LoVo (cell line): ENCODE data around the gene MINDY1.

Source experiments
- DNase-seq: peaks from one replicate; pipeline ENCODE4 v3.0.0-alpha.2; 2016; ENCODE audit warnings: low spot score

Gene MINDY1, protein sequence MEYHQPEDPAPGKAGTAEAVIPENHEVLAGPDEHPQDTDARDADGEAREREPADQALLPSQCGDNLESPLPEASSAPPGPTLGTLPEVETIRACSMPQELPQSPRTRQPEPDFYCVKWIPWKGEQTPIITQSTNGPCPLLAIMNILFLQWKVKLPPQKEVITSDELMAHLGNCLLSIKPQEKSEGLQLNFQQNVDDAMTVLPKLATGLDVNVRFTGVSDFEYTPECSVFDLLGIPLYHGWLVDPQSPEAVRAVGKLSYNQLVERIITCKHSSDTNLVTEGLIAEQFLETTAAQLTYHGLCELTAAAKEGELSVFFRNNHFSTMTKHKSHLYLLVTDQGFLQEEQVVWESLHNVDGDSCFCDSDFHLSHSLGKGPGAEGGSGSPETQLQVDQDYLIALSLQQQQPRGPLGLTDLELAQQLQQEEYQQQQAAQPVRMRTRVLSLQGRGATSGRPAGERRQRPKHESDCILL

GRCh38 chr1:151006327-151007052, at the start of gene MINDY1:
TSS of gene MINDY1 (minus strand) at chr1:151006902. CDS start at chr1:151002617, 4,285 bp downstream.
- peak; percentile 78 for DNase-seq

DNA sequence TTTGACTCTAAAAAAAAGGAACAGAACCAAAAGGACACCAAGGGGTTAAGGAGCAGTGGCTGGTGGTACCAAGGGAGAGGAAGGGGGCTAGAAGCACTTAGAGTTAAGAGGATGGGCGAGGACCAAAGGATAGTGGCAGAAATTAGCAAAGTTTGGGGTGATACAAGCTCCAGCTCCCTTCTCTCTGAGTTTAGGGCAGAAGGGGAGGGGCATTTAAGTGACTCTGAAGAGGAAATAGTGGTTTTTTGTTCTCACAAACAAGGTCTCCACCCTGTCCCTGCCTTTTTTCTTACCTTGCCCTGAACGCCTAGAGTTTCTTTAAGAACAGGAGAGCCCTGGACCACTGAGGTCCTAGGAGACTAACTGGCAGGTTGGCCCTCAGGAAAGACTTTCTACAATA, 49.4 kb upstream of the MINDY1 start:
- DNase-seq: no peak

GRCh38 chr1:151055581-151055980, 48.9 kb upstream of the MINDY1 start:
- no peak for DNase-seq

- DNase-seq: no peak
These were observed 48.4 kb upstream of the MINDY1 start for GRCh38 chr1:151054971-151055547.

- no peak for DNase-seq
These were observed 44.8 kb upstream of the MINDY1 start for GRCh38 chr1:151051356-151052009.

- no peak for DNase-seq
These were observed 43.5 kb upstream of the MINDY1 start for GRCh38 chr1:151050051-151050688.

DNA sequence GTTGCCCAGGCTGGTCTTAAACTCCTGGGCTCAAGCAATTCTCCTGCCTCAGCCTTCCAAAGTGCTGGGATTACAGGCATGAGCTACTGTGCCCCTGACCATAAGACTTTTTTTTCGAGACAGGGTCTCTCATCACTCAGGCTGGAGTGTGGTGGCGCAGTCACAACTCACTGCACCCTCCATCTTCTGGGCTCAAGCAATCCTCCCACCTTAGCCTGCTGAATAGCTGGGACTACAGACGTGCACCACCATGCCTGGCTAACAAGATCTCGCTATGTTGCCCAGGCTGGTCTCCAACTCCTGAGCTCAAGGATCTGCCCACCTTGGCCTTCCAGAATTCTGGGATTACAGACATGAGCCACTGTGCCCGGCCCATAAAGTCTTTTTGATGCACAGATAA, 42.8 kb upstream of the MINDY1 start:
- DNase-seq: no peak

DNA sequence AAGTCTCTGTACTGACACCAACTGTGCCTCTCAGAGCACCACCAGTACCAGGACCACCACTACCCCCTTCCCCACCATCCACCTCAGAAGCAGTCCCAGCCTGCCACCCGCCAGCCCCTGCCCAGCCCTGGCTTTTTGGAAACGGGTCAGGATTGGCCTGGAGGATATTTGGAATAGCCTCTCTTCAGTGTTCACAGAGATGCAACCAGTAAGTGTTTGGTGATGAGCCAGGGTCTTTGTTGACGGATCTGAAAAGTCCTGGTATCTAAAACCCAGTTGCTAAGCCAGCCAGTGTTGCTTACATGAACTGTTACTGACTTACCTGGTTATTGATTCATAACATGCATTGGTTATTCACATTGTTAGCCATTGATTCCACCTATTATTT, 41.9 kb upstream of the MINDY1 start:
- no peak for DNase-seq

GRCh38 chr1:151047925-151048644, 41.4 kb upstream of the MINDY1 start:
- DNase-seq: peak; percentile 57

DNA sequence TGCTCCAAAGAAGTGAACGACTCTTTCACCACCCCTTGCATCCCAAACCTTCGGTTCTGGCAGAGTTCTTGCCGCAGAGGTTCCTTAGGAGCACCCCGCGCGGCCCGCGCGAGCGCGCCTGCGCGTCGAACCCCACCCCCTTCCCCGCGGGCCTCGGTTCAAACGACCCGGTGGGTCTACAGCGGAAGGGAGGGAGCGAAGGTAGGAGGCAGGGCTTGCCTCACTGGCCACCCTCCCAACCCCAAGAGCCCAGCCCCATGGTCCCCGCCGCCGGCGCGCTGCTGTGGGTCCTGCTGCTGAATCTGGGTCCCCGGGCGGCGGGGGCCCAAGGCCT, 40.9 kb upstream of the MINDY1 start, which contains the start of gene C1orf56:
C1orf56 (plus strand) TSS at position 161 of the 334 bp plus-strand sequence; CDS start at position 258, 97 bp downstream.
- DNase-seq: peak; percentile 78

- DNase-seq: no peak
These were observed 36.5 kb upstream of the MINDY1 start for GRCh38 chr1:151043163-151043562.

- DNase-seq: no peak
These were observed 32.8 kb upstream of the MINDY1 start for GRCh38 chr1:151039521-151039920.

- no peak for DNase-seq
These were observed 30.3 kb upstream of the MINDY1 start for GRCh38 chr1:151037032-151037431.

DNA sequence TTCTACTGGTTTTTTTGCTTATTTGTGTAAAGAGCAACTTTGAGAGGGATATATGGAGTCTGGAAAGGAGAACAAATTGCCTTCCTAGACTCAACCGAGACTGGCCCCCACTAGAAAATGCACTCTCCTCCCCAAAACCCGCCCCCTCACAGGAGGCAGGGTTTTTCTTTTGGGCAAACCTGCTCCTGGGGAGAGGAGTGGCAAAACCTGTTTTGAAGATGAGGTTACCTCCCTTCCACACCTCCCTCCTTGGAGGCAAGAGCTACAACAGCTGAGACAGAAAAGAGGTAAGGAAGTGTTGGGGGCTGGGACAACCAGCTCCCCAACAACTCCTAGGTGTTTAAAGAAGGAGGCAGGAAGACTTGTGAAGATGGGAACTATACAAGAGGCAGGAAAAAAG, 29.7 kb upstream of the MINDY1 start, which contains the start of gene BNIPL:
BNIPL (plus strand) TSS at position 231 of the 400 bp plus-strand sequence; CDS start at position 371, 140 bp downstream.
- no peak for DNase-seq

GRCh38 chr1:151035167-151035566, 28.5 kb upstream of the MINDY1 start:
- DNase-seq: no peak

DNA sequence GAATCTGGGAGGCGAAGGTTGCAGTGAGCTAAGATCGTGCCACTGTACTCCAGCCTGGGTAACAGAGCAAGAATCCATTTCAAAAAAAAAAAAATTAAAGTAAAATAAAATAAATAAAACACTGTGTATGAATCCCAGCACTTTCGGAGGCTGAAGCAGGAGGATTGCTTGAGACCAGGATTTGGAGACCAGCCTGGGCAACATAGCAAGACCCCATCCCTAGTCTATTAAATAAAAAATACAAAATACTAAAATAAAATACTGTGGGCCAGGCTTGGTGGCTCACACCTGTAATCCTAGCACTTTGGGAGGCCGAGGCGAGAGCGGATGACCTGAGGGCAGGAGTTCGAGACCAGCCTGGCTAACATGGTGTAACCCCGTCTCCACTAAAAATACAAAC, 25.5 kb upstream of the MINDY1 start:
- no peak for DNase-seq

- DNase-seq: no peak
These were observed 19.8 kb upstream of the MINDY1 start for GRCh38 chr1:151026460-151026859.

DNA sequence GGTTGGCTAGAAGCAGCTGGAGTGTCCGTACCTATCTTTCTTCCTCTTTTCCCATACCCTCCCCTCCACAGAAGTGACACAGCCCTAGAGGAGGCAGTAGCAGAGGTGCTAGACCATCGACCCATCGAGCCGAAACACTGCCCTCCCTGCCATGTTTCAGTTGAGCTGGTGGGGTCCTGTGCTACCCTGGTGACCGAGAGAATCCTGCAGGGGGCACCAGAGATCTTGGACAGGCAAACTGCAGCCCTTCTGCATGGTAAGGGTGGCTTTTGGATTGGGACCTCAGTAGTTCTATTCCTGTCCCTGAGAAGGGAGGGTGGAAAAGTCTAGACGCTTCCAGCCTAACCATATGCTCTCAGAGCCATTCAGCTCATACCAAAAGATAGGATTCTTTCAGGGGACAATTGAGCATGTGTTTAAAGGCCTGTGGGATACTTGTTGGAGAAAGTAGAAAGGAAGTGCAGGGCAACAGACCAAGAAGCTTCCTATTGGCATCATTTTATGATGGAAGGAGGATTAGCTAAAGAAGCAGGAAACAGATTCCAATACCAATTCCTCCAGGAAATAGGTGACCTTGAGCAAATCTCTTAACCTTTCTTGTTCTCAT, 17.9 kb upstream of the MINDY1 start:
- DNase-seq: no peak

- no peak for DNase-seq
These were observed 6.8 kb upstream of the MINDY1 start for GRCh38 chr1:151013518-151013917.

DNA sequence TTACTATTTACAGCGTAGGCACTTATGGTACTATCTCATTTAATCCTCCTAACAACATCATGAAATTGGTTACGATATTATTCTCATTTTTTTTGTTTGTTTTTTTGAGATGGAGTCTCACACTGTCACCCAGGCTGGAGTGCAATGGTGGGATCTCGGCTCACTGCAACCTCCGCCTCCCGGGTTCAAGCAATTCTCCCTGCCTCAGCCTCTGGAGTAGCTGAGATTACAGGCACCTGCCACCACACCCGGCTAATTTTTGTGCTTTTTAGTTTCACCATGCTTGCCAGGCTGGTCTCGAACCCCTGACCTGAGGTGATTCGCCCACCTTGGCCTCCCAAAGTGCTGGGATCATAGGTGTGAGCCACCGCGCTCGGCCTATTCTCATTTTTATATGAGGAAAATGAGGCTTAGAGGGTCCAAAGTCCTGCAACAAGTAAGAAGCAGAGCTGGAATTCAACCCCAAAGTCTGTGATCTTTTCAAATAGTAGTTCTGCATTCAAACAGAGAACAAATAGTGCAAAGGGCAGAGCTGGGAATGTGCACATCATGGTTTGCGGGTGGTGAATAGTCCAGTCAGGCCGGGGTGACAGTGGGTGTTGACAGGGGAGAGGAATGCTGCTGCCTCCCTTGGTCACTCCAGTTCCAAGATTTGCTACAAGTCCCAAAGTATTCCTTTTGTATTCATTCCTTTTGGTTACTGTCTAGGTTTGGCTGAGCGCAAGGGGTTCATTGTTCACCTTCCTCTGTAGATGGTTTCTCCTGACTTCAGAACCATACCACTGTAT, 6.2 kb upstream of the MINDY1 start:
- DNase-seq: peak; percentile 24
